ENCODE results near the gene RALGPS1.

DNA sequence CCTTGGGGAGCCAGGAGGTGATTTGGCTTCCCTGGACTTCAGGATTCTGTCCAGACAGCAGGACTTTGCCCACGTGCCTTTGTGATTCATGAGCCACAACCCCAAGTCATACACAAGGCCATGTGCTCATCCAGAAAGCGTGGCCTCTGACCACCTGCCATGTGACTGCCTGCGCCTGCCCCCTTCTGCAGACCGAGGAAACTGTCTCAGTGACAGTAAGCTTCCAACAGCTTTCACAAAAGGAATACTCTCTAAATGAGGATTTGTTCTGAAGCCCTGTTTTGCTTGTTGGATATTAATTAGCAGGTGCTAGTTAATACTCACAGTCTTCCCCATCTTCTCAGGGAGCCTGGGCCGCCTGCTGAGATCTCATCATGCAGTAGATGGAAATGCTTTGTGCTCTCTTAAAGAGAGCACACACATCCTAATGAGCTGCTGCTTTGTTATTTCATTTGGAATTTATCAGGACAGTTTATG is 244.8 kb downstream of the RALGPS1 start:
- TF ChIP-seq, protein P1, sequence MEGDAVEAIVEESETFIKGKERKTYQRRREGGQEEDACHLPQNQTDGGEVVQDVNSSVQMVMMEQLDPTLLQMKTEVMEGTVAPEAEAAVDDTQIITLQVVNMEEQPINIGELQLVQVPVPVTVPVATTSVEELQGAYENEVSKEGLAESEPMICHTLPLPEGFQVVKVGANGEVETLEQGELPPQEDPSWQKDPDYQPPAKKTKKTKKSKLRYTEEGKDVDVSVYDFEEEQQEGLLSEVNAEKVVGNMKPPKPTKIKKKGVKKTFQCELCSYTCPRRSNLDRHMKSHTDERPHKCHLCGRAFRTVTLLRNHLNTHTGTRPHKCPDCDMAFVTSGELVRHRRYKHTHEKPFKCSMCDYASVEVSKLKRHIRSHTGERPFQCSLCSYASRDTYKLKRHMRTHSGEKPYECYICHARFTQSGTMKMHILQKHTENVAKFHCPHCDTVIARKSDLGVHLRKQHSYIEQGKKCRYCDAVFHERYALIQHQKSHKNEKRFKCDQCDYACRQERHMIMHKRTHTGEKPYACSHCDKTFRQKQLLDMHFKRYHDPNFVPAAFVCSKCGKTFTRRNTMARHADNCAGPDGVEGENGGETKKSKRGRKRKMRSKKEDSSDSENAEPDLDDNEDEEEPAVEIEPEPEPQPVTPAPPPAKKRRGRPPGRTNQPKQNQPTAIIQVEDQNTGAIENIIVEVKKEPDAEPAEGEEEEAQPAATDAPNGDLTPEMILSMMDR (IDR thresholded peaks at IDR 0.05), result peak in 1 of 3 experiments; percentile 27
- TF ChIP-seq POLR2A (IDR thresholded peaks at IDR 0.05; ENCODE audit: low read depth) (no peak), POLR2AphosphoS5 (IDR thresholded peaks at IDR 0.05) (peak; percentile 39 to 66)
